HG03095 (cell line): Measurements from ENCODE around the gene FSD1L.
"Not testable (repeated sequence)": the region's sequence is repeated elsewhere in the genome, so short reads cannot be mapped to it uniquely, and the experiment has no call there.

ENCODE experiments used
- ATAC-seq: cut with Tn5 transposase; IDR thresholded peaks from one replicate; pipeline ENCODE4 v1.9.1; 2021; ENCODE audit warnings: moderate library complexity; ENCODE audit not compliant: unreplicated experiment

FSD1L gene

DNA sequence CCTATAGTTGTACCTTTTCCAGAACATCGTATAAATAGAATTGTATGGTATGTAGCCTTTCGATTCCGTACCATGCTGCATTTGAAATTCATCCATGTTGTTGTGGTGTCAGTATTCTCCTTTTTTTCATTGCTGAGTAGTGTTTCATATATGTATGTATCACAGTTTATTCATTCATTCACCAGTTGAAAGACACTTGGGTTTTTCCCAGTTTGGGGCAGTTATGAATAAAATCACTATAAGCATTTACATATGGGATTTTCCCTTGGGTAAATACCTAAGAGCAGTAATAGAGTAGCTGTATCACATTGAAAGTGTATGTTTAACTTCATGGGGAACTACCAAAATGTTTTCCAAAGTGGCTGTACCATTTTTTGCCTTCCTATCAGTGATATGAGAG lies 94.0 kb downstream of the FSD1L start:
- peak; percentile 90 for ATAC-seq

DNA sequence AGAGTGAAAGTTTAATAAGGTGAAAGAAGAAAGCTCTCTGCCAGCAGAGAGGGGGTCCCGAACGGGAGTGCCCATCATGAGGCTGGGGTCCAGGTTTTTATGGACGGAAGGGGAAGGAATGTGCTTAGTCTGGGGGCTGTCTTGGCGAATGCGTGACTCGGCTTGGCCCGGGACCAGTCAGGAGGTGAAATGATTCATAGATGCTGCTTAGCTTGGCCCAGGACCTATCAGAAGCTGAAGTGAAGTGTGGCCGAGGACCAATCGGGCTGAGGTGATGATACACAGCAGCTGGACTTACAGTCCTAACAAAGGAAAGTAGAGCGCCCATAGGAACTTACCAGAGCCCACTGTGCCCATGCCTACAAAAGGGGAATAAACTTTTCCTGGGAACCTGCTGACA lies 106.2 kb downstream of the FSD1L start:
- ATAC-seq = no peak

DNA sequence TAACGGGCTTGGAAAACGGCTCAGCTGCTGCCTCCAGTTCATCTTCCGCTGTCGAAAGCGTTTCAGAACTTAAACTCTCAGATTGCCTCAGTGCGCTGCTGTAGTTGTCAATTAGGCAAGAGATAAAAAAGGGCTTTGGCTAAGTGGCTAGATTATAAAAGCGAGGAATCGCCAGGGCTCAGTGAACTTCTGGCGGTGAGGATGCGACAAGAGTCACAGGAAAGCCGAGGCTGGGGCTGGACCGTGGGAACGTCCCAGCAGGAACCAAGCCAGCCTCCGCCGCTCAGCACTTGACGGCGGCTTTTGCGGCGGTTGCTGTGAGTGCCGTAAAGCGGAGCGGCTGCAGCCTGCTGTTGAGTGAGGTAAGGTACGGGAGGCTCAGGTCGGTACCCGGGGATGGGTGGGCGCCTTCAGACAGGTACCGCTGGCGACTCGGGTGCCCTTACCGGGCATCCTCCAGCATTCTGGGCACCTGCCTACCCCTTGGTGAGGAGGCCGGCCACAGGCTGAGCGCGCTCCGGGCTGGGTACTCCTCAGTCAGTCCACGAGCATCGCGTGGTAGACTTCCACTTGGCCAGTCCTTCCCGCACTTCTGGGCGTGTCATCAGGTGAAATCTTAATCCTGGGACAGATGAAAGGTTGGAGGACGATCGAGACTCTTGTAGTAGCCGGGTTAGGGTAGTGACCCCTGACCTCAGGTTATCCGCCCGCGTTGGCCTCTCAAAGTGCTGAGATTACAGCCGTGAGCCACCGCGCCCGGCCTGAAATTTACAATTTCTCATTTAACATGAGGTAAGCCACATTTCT lies 110.2 kb downstream of the FSD1L start, which contains the start of gene FKTN:
Gene FKTN (plus strand): TSS at position 328 of the 807 bp plus-strand sequence. CDS start 16,902 bp downstream, outside the sequence.
- ATAC-seq = peak; percentile 96

DNA sequence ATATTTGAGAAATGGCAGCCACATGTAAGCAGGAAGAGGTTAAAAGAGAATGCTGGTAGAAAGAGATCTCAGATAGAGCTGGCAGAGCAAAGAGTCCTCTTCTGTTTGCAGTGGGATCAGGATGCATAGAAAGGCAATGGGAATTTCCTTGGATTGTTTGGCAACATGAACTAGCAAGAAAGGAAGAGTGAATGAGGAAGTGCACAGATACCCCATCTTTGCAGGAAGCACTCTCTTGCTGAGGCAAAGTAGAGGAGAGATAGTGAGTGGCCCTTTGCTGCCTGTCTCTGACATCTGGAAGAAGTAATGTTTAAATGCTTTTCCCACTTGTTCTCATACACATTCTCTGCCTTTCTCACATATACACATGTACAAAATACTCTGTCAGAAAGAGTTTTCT lies 124.6 kb downstream of the FSD1L start:
- ATAC-seq = no peak

DNA sequence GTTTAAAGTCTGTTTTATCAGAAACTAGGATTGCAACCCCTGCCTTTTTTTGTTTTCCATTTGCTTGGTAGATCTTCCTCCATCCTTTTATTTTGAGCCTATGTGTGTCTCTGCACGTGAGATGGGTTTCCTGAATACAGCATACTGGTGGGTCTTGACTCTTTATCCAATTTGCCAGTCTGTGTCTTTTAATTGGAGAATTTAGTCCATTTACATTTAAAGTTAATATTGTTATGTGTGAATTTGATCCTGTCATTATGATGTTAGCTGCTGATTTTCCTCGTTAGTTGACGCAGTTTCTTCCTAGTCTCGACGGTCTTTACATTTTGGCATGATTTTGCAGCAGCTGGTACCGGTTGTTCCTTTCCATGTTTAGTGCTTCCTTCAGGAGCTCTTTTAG lies 132.1 kb downstream of the FSD1L start:
- not testable (repeated sequence) for ATAC-seq

DNA sequence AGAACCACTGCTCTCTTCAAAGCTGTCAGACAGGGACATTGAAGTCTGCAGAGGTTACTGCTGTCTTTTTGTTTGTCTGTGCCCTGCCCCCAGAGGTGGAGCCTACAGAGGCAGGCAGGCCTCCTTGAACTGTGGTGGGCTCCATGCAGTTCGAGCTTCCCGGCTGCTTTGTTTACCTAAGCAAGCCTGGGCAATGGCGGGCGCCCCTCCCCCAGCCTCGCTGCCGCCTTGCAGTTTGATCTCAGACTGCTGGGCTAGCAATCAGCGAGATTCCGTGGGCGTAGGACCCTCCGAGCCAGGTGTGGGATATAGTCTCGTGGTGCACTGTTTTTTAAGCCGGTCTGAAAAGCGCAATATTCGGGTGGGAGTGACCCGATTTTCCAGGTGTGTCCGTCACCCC lies 133.7 kb downstream of the FSD1L start:
- ATAC-seq = not testable (repeated sequence)

DNA sequence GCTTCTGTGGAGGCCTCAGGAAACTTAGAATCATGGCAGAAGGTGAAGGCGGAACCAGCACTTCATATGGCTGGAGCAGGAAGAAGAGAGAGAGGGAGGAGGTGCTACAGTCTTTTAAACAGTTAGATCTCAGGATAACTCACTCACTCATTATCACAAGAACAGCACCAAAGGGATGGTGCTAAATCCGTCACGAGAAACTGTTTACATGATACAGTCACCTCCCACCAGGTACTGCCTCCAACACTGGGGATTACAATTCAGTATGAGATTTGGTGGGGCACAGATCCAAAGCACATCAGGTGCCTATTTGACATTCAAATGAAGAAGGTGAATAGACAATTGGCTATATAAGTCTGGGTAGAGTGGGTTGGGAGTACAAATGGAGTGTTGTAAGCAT lies 145.3 kb downstream of the FSD1L start:
- ATAC-seq = no peak
